H1 (cell line): ENCODE measurements around the gene IGFBP4. TPM values are rescaled to one million over a fixed set of nuclear protein-coding genes. Genes with fewer than 3 reads are reported as not detected.
A peak's percentile ranks its signal among the peaks of the same experiment; 100 is the strongest.

Experiments
- CTCF ChIA-PET: fragments of 300-600 bp; sonication (Branson Sonifier 250); formaldehyde crosslinking; loops from one replicate; lab custom pipeline; 2021; ENCODE audit not compliant: partially characterized antibody; lab: Charles Lee
- POLR2A ChIA-PET: fragments of 300-600 bp; sonication (Branson Sonifier 250); formaldehyde crosslinking; loops from one replicate; lab custom pipeline; 2021; ENCODE audit warnings: inconsistent platforms; ENCODE audit not compliant: partially characterized antibody; lab: Charles Lee
- DNase-seq, 2 experiments: peaks; one replicate each; pipeline versions ENCODE4 v3.0.0 to v3.0.0-alpha.2; 2010 to 2022; ENCODE audit warnings: low spot score in 2 of 2, low read depth in 1 of 2, mixed read lengths in 1 of 2
- FAIRE-seq: peaks from 2 replicates; lab custom pipeline; 2011; peaks lifted over from hg19 to GRCh38; lab: Jason Lieb, UNC
- H2AFZ ChIP-seq: 2 replicates; pipeline ENCODE4 v1.8.1; 2012; ENCODE audit warnings: low read length, inconsistent platforms
- H2AK5ac ChIP-seq: 2 replicates; pipeline ENCODE4 v1.6.1; 2013; ENCODE audit warnings: low read depth, low read length
- H2BK120ac ChIP-seq: replicated peaks from 2 replicates; pipeline ENCODE3; 2013; ENCODE audit warnings: low read depth, low read length, inconsistent platforms
- H2BK12ac ChIP-seq: 2 replicates; pipeline ENCODE4 v1.6.1; 2013; ENCODE audit warnings: low read depth, low read length
- H2BK15ac ChIP-seq: 2 replicates; pipeline ENCODE4 v1.6.1; 2013; ENCODE audit warnings: low read length
- H2BK20ac ChIP-seq: 2 replicates; pipeline ENCODE4 v1.6.1; 2013; ENCODE audit warnings: low read length
- H2BK5ac ChIP-seq: 2 replicates; pipeline ENCODE4 v1.6.1; 2013; ENCODE audit warnings: low read depth, low read length
- H3K14ac ChIP-seq: 2 replicates; pipeline ENCODE4 v1.6.1; 2013; ENCODE audit warnings: inconsistent platforms; ENCODE audit not compliant: insufficient read length
- H3K18ac ChIP-seq: 2 replicates; pipeline ENCODE4 v1.6.1; 2013; ENCODE audit warnings: low read length; ENCODE audit errors: extremely low read depth
- H3K23ac ChIP-seq: 2 replicates; pipeline ENCODE4 v1.6.1; 2013; ENCODE audit warnings: inconsistent platforms; ENCODE audit not compliant: insufficient read length
- H3K23me2 ChIP-seq: 2 replicates; pipeline ENCODE4 v1.6.1; 2013; ENCODE audit warnings: low read depth, low read length
- H3K27ac ChIP-seq: 2 replicates; pipeline ENCODE4 v1.6.1; 2011; ENCODE audit warnings: low read depth, low read length, inconsistent platforms
- H3K27me3 ChIP-seq, 4 experiments: replicated peaks in 1 of 4; 1 replicate in 1 of 4; 2 replicates in 3 of 4; pipeline versions ENCODE4 v1.6.1 to v1.8.1; 2011 to 2013; ENCODE audit warnings: low read length in 3 of 4, mild to moderate bottlenecking in 3 of 4, inconsistent platforms in 2 of 4, mixed read lengths in 2 of 4, moderate library complexity in 1 of 4; ENCODE audit not compliant: control insufficient read depth in 3 of 4, insufficient read depth in 3 of 4; ENCODE audit errors: extremely low read depth in 1 of 4
- H3K36me3 ChIP-seq, 4 experiments: 2 replicates each; pipeline versions ENCODE4 v1.6.1 to v1.8.1; 2011 to 2013; ENCODE audit warnings: mild to moderate bottlenecking in 4 of 4, low read length in 3 of 4, moderate library complexity in 2 of 4, control low read depth in 1 of 4, inconsistent platforms in 1 of 4; ENCODE audit not compliant: insufficient read depth in 4 of 4, control insufficient read depth in 2 of 4
- H3K4ac ChIP-seq: replicated peaks from 2 replicates; pipeline ENCODE3; 2013; ENCODE audit warnings: low read length, low read depth, mixed read lengths, inconsistent platforms; ENCODE audit not compliant: insufficient read length
- H3K4me1 ChIP-seq, 4 experiments: replicated peaks in 1 of 4; 1 replicate in 1 of 4; 2 replicates in 3 of 4; pipeline versions ENCODE4 v1.6.1 to v1.8.1; 2011 to 2013; ENCODE audit warnings: low read length in 3 of 4, inconsistent platforms in 2 of 4, mixed read lengths in 1 of 4; ENCODE audit not compliant: insufficient read depth in 4 of 4, control insufficient read depth in 3 of 4
- H3K4me2 ChIP-seq, 2 experiments: 2 replicates each; pipeline versions ENCODE4 v1.6.1 to v1.8.1; 2011 to 2013; ENCODE audit warnings: low read depth in 2 of 2, low read length in 2 of 2, control low read depth in 1 of 2, inconsistent platforms in 1 of 2, mild to moderate bottlenecking in 1 of 2; ENCODE audit not compliant: insufficient read depth in 1 of 2
- H3K4me3 ChIP-seq, 4 experiments: fragments of 200-600, 300-600 bp in 1 of 4; sonication (generic), shearing (Covaris generic), sonication (Bioruptor Twin) in 1 of 4; 2 replicates each; pipeline versions ENCODE4 v1.5.1 to v1.8.1; 2011 to 2016; ENCODE audit warnings: low read length in 4 of 4, low read depth in 3 of 4, control low read depth in 2 of 4, inconsistent platforms in 2 of 4, mild to moderate bottlenecking in 2 of 4, mixed read lengths in 1 of 4, moderate library complexity in 1 of 4; ENCODE audit not compliant: insufficient read depth in 2 of 4; ENCODE audit errors: extremely low read depth in 1 of 4
- H3K56ac ChIP-seq: replicated peaks from 2 replicates; pipeline ENCODE3; 2013; ENCODE audit warnings: low read depth, mild to moderate bottlenecking, mixed read lengths, low read length, inconsistent platforms; ENCODE audit not compliant: insufficient read length
- H3K79me1 ChIP-seq: 2 replicates; pipeline ENCODE4 v1.6.1; 2013; ENCODE audit warnings: low read depth, low read length, control low read depth
- H3K79me2 ChIP-seq, 2 experiments: 2 replicates each; pipeline versions ENCODE4 v1.6.1 to v1.8.1; 2012 to 2013; ENCODE audit warnings: low read length in 2 of 2, mild to moderate bottlenecking in 2 of 2, inconsistent platforms in 1 of 2; ENCODE audit not compliant: insufficient read depth in 2 of 2, control insufficient read depth in 1 of 2
- H3K9ac ChIP-seq, 4 experiments: replicated peaks in 1 of 4; 1 replicate in 1 of 4; 2 replicates in 3 of 4; pipeline versions ENCODE4 v1.6.1 to v1.8.1; 2011 to 2013; ENCODE audit warnings: low read depth in 3 of 4, low read length in 3 of 4, control low read depth in 2 of 4, mild to moderate bottlenecking in 2 of 4, moderate library complexity in 2 of 4, inconsistent platforms in 1 of 4; ENCODE audit errors: extremely low read depth in 1 of 4
- H3K9me3 ChIP-seq, 2 experiments: 2 replicates each; pipeline versions ENCODE4 v1.6.1 to v1.8.1; 2012 to 2013; ENCODE audit warnings: mild to moderate bottlenecking in 2 of 2, moderate library complexity in 2 of 2, control low read depth in 1 of 2, inconsistent platforms in 1 of 2, low read depth in 1 of 2, low read length in 1 of 2, mixed read lengths in 1 of 2; ENCODE audit not compliant: insufficient read depth in 2 of 2
- H4K20me1 ChIP-seq, 2 experiments: replicated peaks in 1 of 2; 2 replicates each; pipeline versions ENCODE3 to v1.8.1; 2011 to 2013; ENCODE audit warnings: inconsistent platforms in 2 of 2, low read length in 2 of 2, mild to moderate bottlenecking in 1 of 2; ENCODE audit not compliant: insufficient read depth in 2 of 2, control insufficient read depth in 1 of 2
- H4K5ac ChIP-seq: 2 replicates; pipeline ENCODE4 v1.6.1; 2013; ENCODE audit warnings: low read length, low read depth, mixed read lengths, inconsistent platforms; ENCODE audit not compliant: insufficient read length
- H4K8ac ChIP-seq: 2 replicates; pipeline ENCODE4 v1.8.0; 2013; ENCODE audit warnings: mild to moderate bottlenecking, moderate library complexity, low read length, inconsistent platforms; ENCODE audit not compliant: insufficient read depth; ENCODE audit errors: extremely low read depth
- H4K91ac ChIP-seq: replicated peaks from 2 replicates; pipeline ENCODE3; 2013; ENCODE audit warnings: low read length, mixed read lengths, inconsistent platforms; ENCODE audit not compliant: insufficient read length
- BACH1 ChIP-seq: IDR thresholded peaks from 2 replicates; pipeline ENCODE4 v1.6.1; 2012; ENCODE audit warnings: low read length, improper control_type of control experiment
- CHD1 ChIP-seq: IDR thresholded peaks from 2 replicates; pipeline ENCODE4 v1.6.1; 2012; ENCODE audit warnings: low read depth, low read length, improper control_type of control experiment
- CHD2 ChIP-seq: IDR thresholded peaks from 2 replicates; pipeline ENCODE4 v1.6.1; 2012; ENCODE audit warnings: low read length, improper control_type of control experiment
- EP300 ChIP-seq, 2 experiments: IDR thresholded peaks; 1 replicate in 1 of 2; 2 replicates in 1 of 2; pipeline ENCODE4 v1.6.1; 2011 to 2012; ENCODE audit warnings: low read depth in 2 of 2, low read length in 2 of 2, mild to moderate bottlenecking in 2 of 2, borderline replicate concordance in 1 of 2, inconsistent platforms in 1 of 2, moderate library complexity in 1 of 2
- GABPA ChIP-seq: IDR thresholded peaks from 2 replicates; pipeline ENCODE4 v1.6.1; 2011; ENCODE audit warnings: mild to moderate bottlenecking, low read length, moderate library complexity, borderline replicate concordance; ENCODE audit not compliant: insufficient read depth
- KDM5A ChIP-seq: fragments of 200-600 bp; IDR thresholded peaks from 2 replicates; pipeline ENCODE4 v1.7.1; 2012; ENCODE audit warnings: mild to moderate bottlenecking, low read length, inconsistent platforms, mixed read lengths
- POLR2A ChIP-seq, 2 experiments: IDR thresholded peaks; 1 replicate in 1 of 2; 2 replicates in 1 of 2; pipeline ENCODE4 v1.6.1; 2011; ENCODE audit warnings: low read depth in 2 of 2, low read length in 2 of 2, mild to moderate bottlenecking in 2 of 2; ENCODE audit errors: control extremely low read depth in 1 of 2
- RNF2 ChIP-seq: fragments of 200-900, 300-1000 bp; sonication (generic); IDR thresholded peaks from 2 replicates; pipeline ENCODE4 v1.7.1; 2016; ENCODE audit warnings: borderline replicate concordance, low read depth, mild to moderate bottlenecking, antibody characterized with exemption, low read length; ENCODE audit not compliant: poor library complexity, severe bottlenecking; ENCODE audit errors: missing control alignments
- RXRA ChIP-seq: IDR thresholded peaks from 2 replicates; pipeline ENCODE4 v1.6.1; 2011; ENCODE audit warnings: low read depth, mild to moderate bottlenecking, low read length, moderate library complexity; ENCODE audit not compliant: insufficient read depth
- SIX5 ChIP-seq: IDR thresholded peaks from 2 replicates; pipeline ENCODE4 v1.6.1; 2011; ENCODE audit warnings: mild to moderate bottlenecking, low read depth, low read length
- SP4 ChIP-seq: IDR thresholded peaks from 2 replicates; pipeline ENCODE4 v1.6.1; 2012; ENCODE audit warnings: low read length, inconsistent platforms
- YY1 ChIP-seq: IDR thresholded peaks from 2 replicates; pipeline ENCODE4 v1.6.1; 2011; ENCODE audit warnings: low read depth, mild to moderate bottlenecking, low read length
- WGBS, 2 experiments: shearing (Covaris generic) in 1 of 2; methylation state at CpG; one replicate each; pipeline versions ENCODE4 v1.1.6 to v1.1.7; 2013 to 2015; ENCODE audit warnings: low lambda C conversion rate in 2 of 2, mixed read lengths in 2 of 2, inconsistent platforms in 1 of 2, low coverage in 1 of 2, missing lambda C conversion rate in 1 of 2; ENCODE audit not compliant: insufficient replicate concordance in 2 of 2, insufficient coverage in 1 of 2, insufficient read length in 1 of 2; ENCODE audit errors: extremely low coverage in 1 of 2, missing lambda C conversion rate in 1 of 2; 5-methylcytosine and 5-hydroxymethylcytosine counted together
- polyA plus RNA-seq, 7 experiments: library from polyadenylated mRNA; depleted of rRNA in 3 of 7; stranded (reverse) in 5 of 7; unstranded in 2 of 7; fragments of >200 nt in 5 of 7; fragments of 200-250 nt in 2 of 7; gene quantifications; 1 replicate in 5 of 7; 2 replicates in 1 of 7; 4 replicates in 1 of 7; pipeline versions ENCODE4 v1.2.1 to v1.2.3, GENCODE V29; 2011 to 2013; ENCODE audit warnings: missing spikeins in 2 of 7, mixed read lengths in 2 of 7
- total RNA-seq: library from RNA; stranded (reverse); fragmentation: NEBNext Ultra II Directional; extraction: Animal tissue kit (Norgen Biotek cat#: 25700); gene quantifications from 2 replicates; pipeline ENCODE4 v1.2.1, GENCODE V29; 2021

IGFBP4 gene
- total and polyA plus RNA-seq, 2 of the 8 experiments (the other 6 are each of a cell fraction or from before 2014, with no cell fraction given), result 85.5 to 105 TPM

- no peak overlapping the region for H3K18ac ChIP-seq
- CTCF ChIA-PET, result interaction anchor here (0.6 to 7.6 kb wide), 19 partner anchors 8 to 881 kb away, joined by 3 to 46 read pairs (median 4); no protein-coding TSS in a partner anchor
- peaks cover 3% of the 10 kb centered on the region; the same call in 1 of the 2 replicates for H3K23me2 ChIP-seq
- no peak overlapping the region for H4K8ac ChIP-seq
- H2BK120ac ChIP-seq, result no peak overlapping the region
- no peak overlapping the region for H2AFZ ChIP-seq
- H2AK5ac ChIP-seq, result no peak overlapping the region
- no peak overlapping the region for H3K4ac ChIP-seq
- H4K91ac ChIP-seq, result no peak overlapping the region
- no peaks in the 10 kb centered on the region for H4K20me1 ChIP-seq
- POLR2A ChIA-PET, result interaction anchor here (0.6 to 1.8 kb wide), 9 partner anchors 9 to 330 kb away, joined by 3 to 8 read pairs (median 3); no protein-coding TSS in a partner anchor
- no peak for DNase-seq
- H3K9ac ChIP-seq, result no peak overlapping the region
- H2BK5ac ChIP-seq, result no peak overlapping the region
- no peaks in the 10 kb centered on the region for H3K36me3 ChIP-seq
- H3K23ac ChIP-seq, result no peak overlapping the region
- peak overlapping the region; percentile 75; the same call in 1 of the 2 replicates for H2BK20ac ChIP-seq
- no peak overlapping the region for H2BK12ac ChIP-seq
- no peak for FAIRE-seq
- 75% methylated on average over 9 of the region's 9 CpGs; no CpG with 5 or more reads in 1 of the 2 experiments for WGBS, 2 experiments
- H3K56ac ChIP-seq, result no peak overlapping the region
- H3K14ac ChIP-seq, result no peak overlapping the region
- no peaks in the 10 kb centered on the region for H3K27me3 ChIP-seq
- no peak overlapping the region for H3K4me3 ChIP-seq
- no peak overlapping the region for H2BK15ac ChIP-seq
- H3K27ac ChIP-seq, result no peak overlapping the region
- no peaks in the 10 kb centered on the region for H3K79me2 ChIP-seq
- H3K79me1 ChIP-seq, result no peaks in the 10 kb centered on the region
- H3K9me3 ChIP-seq, result no peaks in the 10 kb centered on the region
- H4K5ac ChIP-seq, result no peak overlapping the region
- H3K4me1 ChIP-seq, result peaks cover 5 to 20% (median 7%) of the 10 kb centered on the region in 4 experiments; a peak in 6 of 7 replicates
- no peak overlapping the region for H3K4me2 ChIP-seq
- TF ChIP-seq GABPA, result no peak
- no peak for TF ChIP-seq KDM5A
- TF ChIP-seq EP300 (IDR thresholded peaks at IDR 0.05; ENCODE audit: borderline replicate concordance in 1 of 2, low read depth in 2 of 2, low read length in 2 of 2), result no peak
- TF ChIP-seq YY1, result no peak
- TF ChIP-seq RXRA, result no peak
- TF ChIP-seq CHD1, result no peak
- TF ChIP-seq RNF2, result no peak
- TF ChIP-seq BACH1, result no peak
- no peak for TF ChIP-seq SP4
- no peak for TF ChIP-seq SIX5
- no peak for TF ChIP-seq POLR2A (IDR thresholded peaks at IDR 0.05; ENCODE audit: control extremely low read depth in 1 of 2, low read depth in 2 of 2, low read length in 2 of 2)
- TF ChIP-seq CHD2, result no peak
Measured at GRCh38 chr17:40498281-40499084, 55.2 kb downstream of the IGFBP4 start.
